ENCODE results near the gene TFF3.

The TFF3 gene

GRCh38 chr21:42266971-42267556 lies 48.1 kb downstream of the TFF3 start:
- no peak overlapping the region for H3K27ac ChIP-seq (ENCODE audit: low read length)
- no peaks in the 10 kb centered on the region for H3K4me1 ChIP-seq (ENCODE audit: low read length)
- H2AFZ ChIP-seq (ENCODE audit: low read length), result no peak overlapping the region
- H3K36me3 ChIP-seq (replicated peaks; ENCODE audit: insufficient read depth, low read length), result no peaks in the 10 kb centered on the region
- no peaks in the 10 kb centered on the region for H3F3A ChIP-seq (ENCODE audit: insufficient read depth, low read length)
- no peaks in the 10 kb centered on the region for H3K9me3 ChIP-seq (replicated peaks; ENCODE audit: insufficient read depth, low read length)
- no peak overlapping the region for H3K4me2 ChIP-seq (ENCODE audit: low read depth, low read length)
- no peak overlapping the region for H3K9ac ChIP-seq (ENCODE audit: low read length)
- DNase-seq, result no peak
- no peaks in the 10 kb centered on the region for H3K79me2 ChIP-seq (ENCODE audit: low read length)
- H4K20me1 ChIP-seq (ENCODE audit: insufficient read depth, low read length), result no peaks in the 10 kb centered on the region
- TF ChIP-seq EZH2 (optimal IDR thresholded peaks at IDR 0.05; ENCODE audit: low read depth, low read length), result no peak
- no peak for TF ChIP-seq CTCF (IDR thresholded peaks at IDR 0.05; ENCODE audit: low read length)
- H3K27me3 ChIP-seq (replicated peaks; ENCODE audit: insufficient read depth, low read length), result peaks cover 82% of the 10 kb centered on the region
- no peaks in the 10 kb centered on the region for H3K9me2 ChIP-seq (replicated peaks; ENCODE audit: insufficient read depth, low read length)
- H3K4me3 ChIP-seq (ENCODE audit: low read length), result no peak overlapping the region

- no peak overlapping the region for H3K4me2 ChIP-seq (ENCODE audit: low read depth, low read length)
- H4K20me1 ChIP-seq (ENCODE audit: insufficient read depth, low read length), result no peaks in the 10 kb centered on the region
- no peak overlapping the region for H3K4me3 ChIP-seq (ENCODE audit: low read length)
- no peaks in the 10 kb centered on the region for H3F3A ChIP-seq (ENCODE audit: insufficient read depth, low read length)
- no peak overlapping the region for H2AFZ ChIP-seq (ENCODE audit: low read length)
- no peaks in the 10 kb centered on the region for H3K9me3 ChIP-seq (replicated peaks; ENCODE audit: insufficient read depth, low read length)
- H3K9me2 ChIP-seq (replicated peaks; ENCODE audit: insufficient read depth, low read length), result no peaks in the 10 kb centered on the region
- no peaks in the 10 kb centered on the region for H3K79me2 ChIP-seq (ENCODE audit: low read length)
- TF ChIP-seq CTCF (IDR thresholded peaks at IDR 0.05; ENCODE audit: low read length), result no peak
- TF ChIP-seq EZH2 (optimal IDR thresholded peaks at IDR 0.05; ENCODE audit: low read depth, low read length), result no peak
- H3K27me3 ChIP-seq (replicated peaks; ENCODE audit: insufficient read depth, low read length), result peaks cover 79% of the 10 kb centered on the region
- DNase-seq, result no peak
- no peaks in the 10 kb centered on the region for H3K36me3 ChIP-seq (replicated peaks; ENCODE audit: insufficient read depth, low read length)
- no peak overlapping the region for H3K27ac ChIP-seq (ENCODE audit: low read length)
- no peaks in the 10 kb centered on the region for H3K4me1 ChIP-seq (ENCODE audit: low read length)
- H3K9ac ChIP-seq (ENCODE audit: low read length), result no peak overlapping the region
These were observed 49.9 kb downstream of the TFF3 start for GRCh38 chr21:42265231-42265812.

GRCh38 chr21:42264245-42265195 lies 50.7 kb downstream of the TFF3 start:
- Histone ChIP-seq H3K4me3 (ENCODE audit: low read length) (no peak overlapping the region), H3F3A (ENCODE audit: insufficient read depth, low read length) (no peaks in the 10 kb centered on the region), H3K27me3 (replicated peaks; ENCODE audit: insufficient read depth, low read length) (peaks cover 84% of the 10 kb centered on the region), H3K27ac (ENCODE audit: low read length) (no peak overlapping the region), H4K20me1 (ENCODE audit: insufficient read depth, low read length) (no peaks in the 10 kb centered on the region), H3K9ac (ENCODE audit: low read length) (no peak overlapping the region), H3K79me2 (ENCODE audit: low read length) (no peaks in the 10 kb centered on the region), H2AFZ (ENCODE audit: low read length) (no peak overlapping the region), H3K9me3 (replicated peaks; ENCODE audit: insufficient read depth, low read length) (no peaks in the 10 kb centered on the region), H3K9me2 (replicated peaks; ENCODE audit: insufficient read depth, low read length) (no peaks in the 10 kb centered on the region), H3K36me3 (replicated peaks; ENCODE audit: insufficient read depth, low read length) (no peaks in the 10 kb centered on the region), H3K4me2 (ENCODE audit: low read depth, low read length) (no peak overlapping the region), H3K4me1 (ENCODE audit: low read length) (no peaks in the 10 kb centered on the region)
- DNase-seq, result no peak
- TF ChIP-seq EZH2 (optimal IDR thresholded peaks at IDR 0.05; ENCODE audit: low read depth, low read length), result no peak
- no peak for TF ChIP-seq EZH2phosphoT487 (IDR thresholded peaks at IDR 0.05; ENCODE audit: low read length)
- no peak for TF ChIP-seq CTCF (IDR thresholded peaks at IDR 0.05; ENCODE audit: low read length)

Data from MM.1S (cell line).